HEK293T (cell line): ENCODE measurements around the gene DYNLT2B.
"Not testable (repeated sequence)": the region's sequence is repeated elsewhere in the genome, so short reads cannot be mapped to it uniquely, and the experiment has no call there.

Source experiments
- CTCF ChIA-PET: fragments of 350-600 bp; formaldehyde crosslinking; extraction: SDS; loops from one replicate; lab custom pipeline; 2021; ENCODE audit warnings: antibody characterized with exemption, inconsistent platforms; lab: Yijun Ruan, JAX
- POLR2A ChIA-PET: fragments of 350-600 bp; formaldehyde crosslinking; extraction: SDS; loops from one replicate; lab custom pipeline; 2020; ENCODE audit warnings: antibody characterized with exemption, inconsistent platforms; lab: Yijun Ruan, JAX
- DNase-seq: peaks from one replicate; pipeline ENCODE4 v3.0.0; 2012; ENCODE audit warnings: mixed read lengths; ENCODE audit errors: extremely low spot score
- ARNT ChIP-seq: fragments of 450-650 bp; IDR thresholded peaks from 2 replicates; pipeline ENCODE4 v1.6.1; 2017; ENCODE audit warnings: mild to moderate bottlenecking
- BHLHE40 ChIP-seq: fragments of 450-650 bp; IDR thresholded peaks from 2 replicates; pipeline ENCODE4 v1.6.1; 2016; ENCODE audit warnings: mild to moderate bottlenecking, moderate library complexity, borderline replicate concordance
- CTBP1 ChIP-seq: fragments of 450-650 bp; IDR thresholded peaks from 2 replicates; pipeline ENCODE4 v1.6.1; 2016; ENCODE audit warnings: borderline replicate concordance
- ELF4 ChIP-seq: fragments of 450-650 bp; IDR thresholded peaks from 2 replicates; pipeline ENCODE4 v1.6.1; 2017; ENCODE audit warnings: antibody characterized with exemption
- FOXA1 ChIP-seq: fragments of 450-650 bp; IDR thresholded peaks from 2 replicates; pipeline ENCODE4 v1.6.1; 2016; ENCODE audit warnings: mild to moderate bottlenecking
- FOXK2 ChIP-seq: fragments of 450-650 bp; IDR thresholded peaks from 2 replicates; pipeline ENCODE4 v1.6.1; 2016; ENCODE audit warnings: mild to moderate bottlenecking
- FOXM1 ChIP-seq: fragments of 450-650 bp; IDR thresholded peaks from 2 replicates; pipeline ENCODE4 v1.6.1; 2017; ENCODE audit warnings: mild to moderate bottlenecking, borderline replicate concordance
- HDGF ChIP-seq: fragments of 450-650 bp; IDR thresholded peaks from 2 replicates; pipeline ENCODE4 v1.6.1; 2017; ENCODE audit warnings: antibody characterized with exemption, borderline replicate concordance
- L3MBTL2 ChIP-seq: fragments of 450-650 bp; conservative IDR thresholded peaks from 2 replicates; pipeline ENCODE4 v1.6.1; 2016; ENCODE audit warnings: mild to moderate bottlenecking
- LEF1 ChIP-seq: fragments of 450-650 bp; IDR thresholded peaks from 2 replicates; pipeline ENCODE4 v1.6.1; 2017; ENCODE audit warnings: mild to moderate bottlenecking, borderline replicate concordance
- NFRKB ChIP-seq: fragments of 450-650 bp; IDR thresholded peaks from 2 replicates; pipeline ENCODE4 v1.6.1; 2016; ENCODE audit warnings: mild to moderate bottlenecking, moderate library complexity
- SUZ12 ChIP-seq: fragments of 450-650 bp; IDR thresholded peaks from 2 replicates; pipeline ENCODE4 v1.6.1; 2016; ENCODE audit warnings: mild to moderate bottlenecking
- TARDBP ChIP-seq: fragments of 450-650 bp; IDR thresholded peaks from 2 replicates; pipeline ENCODE4 v1.6.1; 2016
- ZNF384 ChIP-seq: fragments of 450-650 bp; IDR thresholded peaks from 2 replicates; pipeline ENCODE4 v1.6.1; 2016
- TF ChIP-seq, protein P1 (sequence below): fragments of 450-650 bp; IDR thresholded peaks from 2 replicates; pipeline ENCODE4 v1.6.1; 2016

Gene DYNLT2B

DNA sequence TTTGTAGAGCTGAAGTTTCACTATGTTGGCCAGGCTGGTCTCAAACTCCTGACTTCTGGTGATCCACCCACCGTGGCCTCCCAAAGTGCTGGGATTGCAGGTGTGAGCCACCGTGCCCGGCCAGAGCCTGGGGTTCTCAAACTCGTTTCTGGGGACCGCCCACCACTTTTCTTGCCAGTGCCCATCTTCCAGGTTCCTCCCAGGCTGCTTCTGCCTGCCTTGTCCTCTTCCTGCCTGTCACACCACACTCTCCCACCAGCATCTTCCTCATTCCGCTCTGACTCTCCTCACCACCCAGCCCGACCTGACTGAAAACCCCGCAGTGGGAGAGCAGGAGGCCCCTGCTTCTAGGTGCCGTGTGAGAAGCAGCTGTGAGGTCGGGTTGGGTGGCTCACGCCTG, 3.1 kb upstream of the DYNLT2B start:
- TF ChIP-seq FOXA1 (no peak), SUZ12 (no peak), CTBP1 (no peak), NFRKB (no peak)
- POLR2A ChIA-PET = no interaction called here
- no peak for DNase-seq
- CTCF ChIA-PET = no interaction called here

DNA sequence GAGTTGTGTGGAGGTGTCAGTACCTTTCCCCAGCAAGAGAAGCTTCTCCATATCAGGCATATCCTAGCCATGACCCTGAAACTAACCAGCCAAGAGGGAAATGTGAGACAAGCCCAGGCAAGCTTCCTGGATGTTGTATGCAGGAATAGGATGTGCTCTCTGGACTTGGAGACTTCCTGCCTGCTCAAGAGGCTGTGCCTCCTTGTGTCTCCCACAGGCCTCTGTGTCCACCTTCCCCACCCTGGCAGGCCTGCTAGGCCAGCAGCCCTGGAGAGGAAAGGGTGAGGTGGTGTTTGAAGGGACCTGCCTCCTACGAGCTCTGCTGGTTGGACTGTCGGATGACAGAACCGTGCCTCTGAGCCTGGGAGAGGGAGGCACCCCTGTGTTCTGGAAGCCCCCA, 2.1 kb upstream of the DYNLT2B start:
- TF ChIP-seq ELF4 (no peak), ZNF384 (no peak), FOXK2 (no peak), FOXM1 (no peak)
- POLR2A ChIA-PET = no interaction called here
- no peak for DNase-seq
- CTCF ChIA-PET = no interaction called here

DNA sequence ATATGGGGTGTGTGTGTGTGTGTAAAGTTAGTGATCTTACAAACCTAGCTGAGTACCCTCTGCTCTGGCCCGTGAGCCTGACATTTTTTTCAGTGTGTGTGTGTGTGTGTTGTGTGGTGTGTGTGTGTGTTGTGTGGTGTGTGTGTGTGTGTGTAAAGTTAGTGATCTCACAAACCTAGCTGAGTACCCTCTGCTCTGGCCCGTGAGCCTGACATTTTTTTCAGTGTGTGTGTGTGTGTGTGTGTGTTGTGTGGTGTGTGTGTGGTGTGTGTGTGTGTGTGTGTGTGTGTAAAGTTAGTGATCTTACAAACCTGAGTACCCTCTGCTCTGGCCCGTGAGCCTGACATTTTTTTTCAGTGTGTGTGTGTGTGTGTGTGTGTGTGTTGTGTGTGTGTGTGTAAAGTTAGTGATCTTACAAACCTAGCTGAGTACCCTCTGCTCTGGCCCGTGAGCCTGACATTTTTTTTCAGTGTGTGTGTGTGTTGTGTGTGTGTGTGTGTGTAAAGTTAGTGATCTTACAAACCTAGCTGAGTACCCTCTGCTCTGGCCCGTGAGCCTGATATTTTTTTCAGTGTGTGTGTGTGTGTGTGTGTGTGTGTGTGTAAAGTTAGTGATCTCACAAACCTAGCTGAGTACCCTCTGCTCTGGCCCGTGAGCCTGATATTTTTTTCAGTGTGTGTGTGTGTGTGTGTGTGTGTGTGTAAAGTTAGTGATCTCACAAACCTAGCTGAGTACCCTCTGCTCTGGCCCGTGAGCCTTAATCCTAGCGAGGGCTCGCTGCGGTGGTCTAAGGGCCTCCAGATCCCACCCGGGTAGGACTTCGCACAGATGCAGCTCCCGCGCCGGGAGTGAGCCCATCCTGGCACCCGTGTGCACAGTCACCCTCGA, 997 bp downstream of the DYNLT2B start:
- POLR2A ChIA-PET = interaction anchor here (0.8 to 1.4 kb wide), 6 partner anchors 10 to 115 kb away, joined by 3 to 7 read pairs (median 4); partner anchors contain the start of gene UBXN7
- DNase-seq, CTCF ChIA-PET: not testable (repeated sequence)

DNA sequence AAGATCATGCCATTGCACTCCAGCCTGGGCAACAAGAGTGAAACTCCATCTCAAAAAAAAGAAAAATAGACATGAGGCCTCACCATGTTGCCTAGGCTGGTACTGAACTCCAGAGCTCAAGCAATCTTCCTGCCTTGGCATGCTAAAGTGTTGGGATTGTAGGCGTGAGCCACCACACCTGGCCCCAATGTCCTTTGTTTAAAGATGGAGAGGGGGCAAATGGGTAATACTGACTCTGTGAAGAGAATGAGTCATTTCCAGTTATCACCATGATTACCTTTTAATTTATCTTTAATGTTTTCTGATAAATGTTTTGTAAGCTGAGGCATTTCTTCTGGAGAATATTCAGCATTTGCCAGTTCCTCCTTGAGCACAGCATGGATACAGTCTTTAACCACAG, 2.2 kb downstream of the DYNLT2B start:
- TF ChIP-seq FOXK2 = no peak
- no peak for TF ChIP-seq ARNT
- no peak for TF ChIP-seq HDGF
- TF ChIP-seq LEF1 = no peak
- TF ChIP-seq, protein P1, sequence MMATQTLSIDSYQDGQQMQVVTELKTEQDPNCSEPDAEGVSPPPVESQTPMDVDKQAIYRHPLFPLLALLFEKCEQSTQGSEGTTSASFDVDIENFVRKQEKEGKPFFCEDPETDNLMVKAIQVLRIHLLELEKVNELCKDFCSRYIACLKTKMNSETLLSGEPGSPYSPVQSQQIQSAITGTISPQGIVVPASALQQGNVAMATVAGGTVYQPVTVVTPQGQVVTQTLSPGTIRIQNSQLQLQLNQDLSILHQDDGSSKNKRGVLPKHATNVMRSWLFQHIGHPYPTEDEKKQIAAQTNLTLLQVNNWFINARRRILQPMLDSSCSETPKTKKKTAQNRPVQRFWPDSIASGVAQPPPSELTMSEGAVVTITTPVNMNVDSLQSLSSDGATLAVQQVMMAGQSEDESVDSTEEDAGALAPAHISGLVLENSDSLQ = no peak
- no peak for TF ChIP-seq CTBP1
- no peak for TF ChIP-seq L3MBTL2
- TF ChIP-seq ELF4 = no peak
- TF ChIP-seq TARDBP = no peak
- no peak for TF ChIP-seq ZNF384
- TF ChIP-seq NFRKB = no peak
- no peak for TF ChIP-seq FOXA1
- TF ChIP-seq FOXM1 = no peak
- TF ChIP-seq SUZ12 = no peak
- ChIA-PET CTCF (no interaction called here), POLR2A (no interaction called here)
- no peak for DNase-seq

DNA sequence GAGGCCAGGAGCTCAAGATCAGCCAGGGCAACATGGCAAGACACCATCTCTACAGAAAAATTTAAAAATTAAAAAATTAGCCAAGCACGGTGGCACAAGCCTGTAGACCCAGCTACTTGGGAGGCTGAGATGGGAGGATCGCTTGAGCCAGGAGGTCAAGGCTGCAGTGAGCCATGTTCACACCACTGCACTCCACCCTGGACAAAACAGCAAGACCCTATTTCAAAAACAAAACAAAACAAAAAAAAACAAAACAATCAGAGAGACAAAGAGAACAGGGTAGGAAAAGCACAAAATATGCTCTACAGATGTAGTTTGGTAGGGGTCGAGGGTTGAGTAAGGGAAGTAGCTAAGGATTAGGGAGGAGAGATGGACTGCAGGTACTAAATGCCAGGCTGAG, 3.4 kb downstream of the DYNLT2B start:
- CTCF ChIA-PET = no interaction called here
- no peak for DNase-seq
- TF ChIP-seq L3MBTL2 (no peak), SUZ12 (no peak), NFRKB (no peak), BHLHE40 (no peak), HDGF (no peak), FOXK2 (no peak), FOXM1 (no peak), ARNT (no peak)
- TF ChIP-seq, protein P1 = no peak
- POLR2A ChIA-PET = no interaction called here

DNA sequence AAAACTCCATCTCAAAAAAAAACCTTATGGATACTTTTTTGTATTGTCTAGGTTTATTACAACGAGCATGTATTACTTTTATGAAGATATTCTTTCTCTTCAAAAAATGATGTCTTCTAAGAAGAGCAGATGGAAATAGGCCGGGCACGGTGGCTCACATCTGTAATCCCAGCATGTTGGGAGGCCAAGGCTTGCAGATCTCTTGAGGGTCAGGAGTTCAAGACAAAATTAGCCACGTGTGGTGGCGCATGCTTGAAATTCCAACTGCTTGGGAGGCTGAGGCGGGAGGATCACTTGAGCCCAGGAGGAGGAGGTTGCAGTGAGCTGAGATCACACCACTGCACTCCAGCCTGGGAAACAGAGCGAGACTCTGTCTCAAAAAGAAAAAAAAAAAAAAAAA, 4.0 kb downstream of the DYNLT2B start:
- CTCF ChIA-PET, POLR2A ChIA-PET, DNase-seq: not testable (repeated sequence)

DNA sequence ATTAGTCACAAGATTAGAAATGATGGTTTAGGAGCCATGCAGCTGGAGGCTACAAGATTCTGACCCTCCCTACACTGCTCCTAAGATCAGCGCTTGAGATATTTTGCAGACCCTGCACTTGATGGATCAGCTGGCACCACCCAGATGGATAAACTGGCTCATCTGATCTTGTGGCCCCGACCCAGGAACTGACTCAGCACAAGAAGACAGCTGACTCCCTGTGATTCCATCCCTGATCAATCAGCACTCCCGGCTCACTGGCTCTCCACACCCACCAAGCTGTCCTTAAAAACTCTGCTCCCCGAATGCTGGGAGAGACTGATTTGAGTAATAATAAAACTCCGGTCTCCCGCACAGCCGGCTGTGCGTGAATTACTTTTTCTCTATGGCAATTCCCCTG, 15.1 kb downstream of the DYNLT2B start:
- DNase-seq, CTCF ChIA-PET, POLR2A ChIA-PET: not testable (repeated sequence)

DNA sequence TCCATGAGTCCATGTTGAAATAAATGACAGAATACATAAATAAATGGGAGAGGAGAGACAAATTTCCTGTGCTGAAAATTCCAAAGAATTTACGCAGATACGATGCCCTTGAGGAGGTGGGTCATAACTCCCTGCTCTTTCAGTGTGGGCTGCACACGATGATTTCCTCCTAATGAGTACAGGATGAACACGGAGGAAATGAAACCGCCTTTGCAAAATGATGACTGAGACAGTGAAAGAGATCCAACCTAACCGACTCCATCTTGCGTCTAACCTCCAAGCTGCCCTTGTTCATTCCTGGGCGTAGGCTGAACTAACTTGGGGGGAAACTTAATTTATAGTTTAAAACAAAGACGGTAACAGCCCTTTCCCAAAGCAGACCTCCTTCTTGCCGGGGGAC, 15.5 kb downstream of the DYNLT2B start:
- POLR2A ChIA-PET, DNase-seq, CTCF ChIA-PET: not testable (repeated sequence)

DNA sequence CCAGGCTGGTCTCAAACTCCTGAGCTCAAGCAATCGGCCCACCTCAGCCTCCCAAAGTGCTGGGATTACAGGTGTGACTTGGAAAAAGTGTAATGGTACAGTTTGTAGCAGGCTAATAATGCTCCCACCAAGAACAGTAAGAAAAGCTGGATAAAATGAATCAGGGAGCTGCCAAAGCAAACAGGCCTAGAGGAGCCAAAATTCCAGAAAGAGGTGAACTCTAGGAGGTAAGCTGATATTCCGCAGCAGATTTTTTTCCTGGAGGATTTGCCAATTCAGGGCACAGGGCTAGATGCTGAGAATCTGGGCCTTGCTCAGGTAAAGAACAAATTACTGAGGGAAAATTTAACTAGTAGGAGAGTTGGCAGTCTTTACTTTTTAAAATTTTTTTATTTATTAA, 19.5 kb downstream of the DYNLT2B start:
- DNase-seq = no peak
- TF ChIP-seq ZNF384 (no peak), L3MBTL2 (no peak), ELF4 (no peak), HDGF (no peak), FOXK2 (no peak), CTBP1 (no peak)
- TF ChIP-seq, protein P1 = no peak
- ChIA-PET POLR2A (no interaction called here), CTCF (no interaction called here)
